Ishikawa (cell line): ENCODE measurements around the gene GDF15.
A peak's percentile ranks its signal among the peaks of the same experiment; 100 is the strongest.

Source experiments
- CEBPB ChIP-seq: IDR thresholded peaks from 2 replicates; pipeline ENCODE4 v1.6.1; 2012
- CREB1 ChIP-seq: IDR thresholded peaks from 2 replicates; pipeline ENCODE4 v1.6.1; 2012; ENCODE audit warnings: low read depth
- EGR1 ChIP-seq: IDR thresholded peaks from 2 replicates; pipeline ENCODE4 v1.6.1; 2012
- EP300 ChIP-seq: IDR thresholded peaks from 2 replicates; pipeline ENCODE4 v1.6.1; 2012; ENCODE audit warnings: borderline replicate concordance
- FOXM1 ChIP-seq: IDR thresholded peaks from 2 replicates; pipeline ENCODE4 v1.6.1; 2012; ENCODE audit warnings: low read depth, borderline replicate concordance
- MAX ChIP-seq: IDR thresholded peaks from 2 replicates; pipeline ENCODE4 v1.6.1; 2012
- NFIC ChIP-seq: IDR thresholded peaks from 2 replicates; pipeline ENCODE4 v1.6.1; 2012
- RAD21 ChIP-seq: IDR thresholded peaks from 2 replicates; pipeline ENCODE4 v1.6.1; 2012; ENCODE audit warnings: low read depth
- REST ChIP-seq: IDR thresholded peaks from 2 replicates; pipeline ENCODE4 v1.6.1; 2012; ENCODE audit warnings: low read depth, mild to moderate bottlenecking
- TAF1 ChIP-seq: IDR thresholded peaks from 2 replicates; pipeline ENCODE4 v1.6.1; 2012; ENCODE audit warnings: low read depth, mild to moderate bottlenecking
- TCF12 ChIP-seq: IDR thresholded peaks from 2 replicates; pipeline ENCODE4 v1.6.1; 2012; ENCODE audit warnings: low read depth
- TEAD4 ChIP-seq: IDR thresholded peaks from 2 replicates; pipeline ENCODE4 v1.6.1; 2012
- USF1 ChIP-seq: IDR thresholded peaks from 2 replicates; pipeline ENCODE4 v1.6.1; 2012
- YY1 ChIP-seq: IDR thresholded peaks from 2 replicates; pipeline ENCODE4 v1.6.1; 2012; ENCODE audit warnings: low read depth
- ZBTB7A ChIP-seq: IDR thresholded peaks from 2 replicates; pipeline ENCODE4 v1.6.1; 2012; ENCODE audit warnings: low read depth

GDF15 gene

GRCh38 chr19:18377026-18377425 is 8.9 kb upstream of the GDF15 start:
- no peak for TF ChIP-seq FOXM1
- 0 out of 2 replicates have a peak, but pooled peaks have one; percentile 32 for TF ChIP-seq TCF12

- TF ChIP-seq ZBTB7A (no peak), TCF12 (peak; percentile 47; the same call in 1 of the 2 replicates), TAF1 (no peak), REST (no peak), USF1 (no peak), FOXM1 (no peak), EGR1 (no peak), YY1 (no peak), RAD21 (no peak), EP300 (peak; percentile 31; the same call in 1 of the 2 replicates), CEBPB (no peak), NFIC (peak; percentile 71), CREB1 (no peak), MAX (peak; percentile 38; the same call in 1 of the 2 replicates), TEAD4 (no peak; the same call in 1 of the 2 replicates)
Observed at GRCh38 chr19:18379803-18380747, 5.9 kb upstream of the GDF15 start.

GRCh38 chr19:18380843-18381242 is 5.1 kb upstream of the GDF15 start:
- TF ChIP-seq REST (no peak), EGR1 (no peak), CEBPB (no peak), TAF1 (no peak), FOXM1 (no peak), CREB1 (no peak), EP300 (no peak), ZBTB7A (no peak), USF1 (no peak), YY1 (no peak), TEAD4 (no peak), TCF12 (no peak), RAD21 (no peak), MAX (no peak), NFIC (no peak)

GRCh38 chr19:18384775-18385174 is 1.2 kb upstream of the GDF15 start:
- no peak for TF ChIP-seq ZBTB7A
- no peak for TF ChIP-seq EGR1
- no peak for TF ChIP-seq REST
- no peak for TF ChIP-seq TEAD4
- no peak for TF ChIP-seq USF1
- no peak for TF ChIP-seq TCF12
- TF ChIP-seq CREB1 = no peak
- TF ChIP-seq EP300 = no peak
- no peak for TF ChIP-seq RAD21
- TF ChIP-seq FOXM1 = no peak
